K562 (cell line): ENCODE measurements around the gene ARHGAP4.

Experiments
- POLR2A ChIP-seq: fragments of 450-650 bp; conservative IDR thresholded peaks from 2 replicates; pipeline ENCODE4 v1.6.1; 2016
- THRAP3 ChIP-seq: fragments of 450-650 bp; IDR thresholded peaks from 2 replicates; pipeline ENCODE4 v1.6.1; 2016; ENCODE audit warnings: mild to moderate bottlenecking, inconsistent platforms, borderline replicate concordance

GRCh38 chrX:153865685-153866084 is 60.4 kb downstream of the ARHGAP4 start:
- TF ChIP-seq THRAP3 (no peak), POLR2A (no peak)
